Activated CD8-positive, alpha-beta memory T cell treated with anti-CD3 and anti-CD28 coated beads, Interleukin-2, amount 50 U/mL, for 1 hour (primary cell): ENCODE results near the gene NBR1.
"Not testable (repeated sequence)": the region's sequence is repeated elsewhere in the genome, so short reads cannot be mapped to it uniquely, and the experiment has no call there.

Experiments used
- DNase-seq: peaks from one replicate; pipeline ENCODE4 v3.0.0-alpha.2; 2020; ENCODE audit errors: extremely low read depth

The NBR1 gene

DNA sequence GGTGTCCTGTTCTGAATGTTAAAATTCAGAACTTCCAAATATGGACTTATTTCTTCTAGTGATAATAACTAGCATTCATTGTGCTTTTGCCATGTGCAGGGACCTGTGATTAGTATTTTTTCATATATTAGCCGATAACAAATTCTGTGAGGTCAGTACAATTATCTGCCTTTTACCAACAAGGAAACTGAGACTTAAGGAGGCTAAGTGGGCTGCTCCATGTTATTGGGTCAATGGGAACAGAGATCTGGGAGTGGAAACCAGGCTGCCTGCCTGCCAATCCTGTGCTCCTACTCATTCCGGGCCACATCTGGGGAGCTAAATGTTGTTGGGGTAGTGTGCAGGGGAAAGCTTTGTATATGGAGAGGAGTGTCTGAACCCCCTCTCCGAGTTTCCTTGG lies 44.3 kb downstream of the NBR1 start:
- no peak for DNase-seq

- no peak for DNase-seq
Observed at GRCh38 chr17:43216369-43216761, 45.4 kb downstream of the NBR1 start.

GRCh38 chr17:43216762-43217613 lies 46.0 kb downstream of the NBR1 start:
- no peak for DNase-seq

DNA sequence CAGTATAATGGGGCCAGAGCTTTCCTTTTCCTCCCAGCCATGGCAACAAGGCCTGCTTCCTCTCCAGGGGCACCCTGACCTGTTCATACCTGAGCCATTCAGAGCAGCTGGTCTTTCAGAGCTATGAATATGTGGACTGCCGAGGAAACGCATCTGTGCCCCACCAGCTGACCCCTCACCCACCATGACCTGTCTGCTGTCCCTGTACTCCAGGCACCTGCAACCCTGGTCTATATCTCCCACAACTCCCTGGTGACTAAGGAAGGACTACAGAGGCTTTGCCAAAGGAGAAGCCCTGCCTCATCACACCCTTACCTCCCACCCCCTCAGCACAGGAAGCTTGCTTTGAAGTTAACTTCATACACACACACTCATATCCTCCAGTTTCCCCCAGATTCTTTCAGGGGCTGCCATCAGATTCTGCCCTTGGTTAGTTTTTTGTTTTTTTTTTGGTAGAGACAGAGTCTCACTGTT lies 46.6 kb downstream of the NBR1 start:
- DNase-seq, result no peak

- no peak for DNase-seq
Observed at GRCh38 chr17:43219001-43219400, 48.0 kb downstream of the NBR1 start.

- DNase-seq, result no peak
Observed at GRCh38 chr17:43219746-43220380, 48.8 kb downstream of the NBR1 start.

- DNase-seq, result no peak
Observed at GRCh38 chr17:43220511-43221125, 49.6 kb downstream of the NBR1 start.

GRCh38 chr17:43224146-43224705 lies 53.2 kb downstream of the NBR1 start:
- no peak for DNase-seq

DNA sequence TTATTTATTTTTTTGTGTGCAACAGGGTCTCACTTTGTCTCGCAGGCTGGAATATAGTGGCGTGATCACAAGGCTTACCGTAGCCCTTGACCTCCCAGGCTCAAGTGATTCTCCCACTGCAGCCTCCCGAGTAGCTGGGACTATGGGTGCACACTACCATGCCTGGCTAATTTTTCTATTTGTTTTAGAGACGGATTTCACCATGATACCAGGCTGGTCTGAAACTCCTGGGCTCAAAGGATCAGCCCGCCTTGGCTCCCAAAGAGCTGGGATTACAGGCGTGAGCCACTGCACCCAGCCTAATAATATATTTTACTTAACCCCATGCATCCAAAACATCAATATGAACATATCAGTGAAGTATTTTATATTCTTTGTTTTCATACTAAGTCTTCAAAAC lies 55.4 kb downstream of the NBR1 start:
- DNase-seq, result no peak

GRCh38 chr17:43228020-43228782 lies 57.2 kb downstream of the NBR1 start, which contains the start of gene CCDC200:
Gene CCDC200 (minus strand): TSS chr17:43228623. CDS start chr17:43228554, 69 bp downstream.
- not testable (repeated sequence) for DNase-seq

DNA sequence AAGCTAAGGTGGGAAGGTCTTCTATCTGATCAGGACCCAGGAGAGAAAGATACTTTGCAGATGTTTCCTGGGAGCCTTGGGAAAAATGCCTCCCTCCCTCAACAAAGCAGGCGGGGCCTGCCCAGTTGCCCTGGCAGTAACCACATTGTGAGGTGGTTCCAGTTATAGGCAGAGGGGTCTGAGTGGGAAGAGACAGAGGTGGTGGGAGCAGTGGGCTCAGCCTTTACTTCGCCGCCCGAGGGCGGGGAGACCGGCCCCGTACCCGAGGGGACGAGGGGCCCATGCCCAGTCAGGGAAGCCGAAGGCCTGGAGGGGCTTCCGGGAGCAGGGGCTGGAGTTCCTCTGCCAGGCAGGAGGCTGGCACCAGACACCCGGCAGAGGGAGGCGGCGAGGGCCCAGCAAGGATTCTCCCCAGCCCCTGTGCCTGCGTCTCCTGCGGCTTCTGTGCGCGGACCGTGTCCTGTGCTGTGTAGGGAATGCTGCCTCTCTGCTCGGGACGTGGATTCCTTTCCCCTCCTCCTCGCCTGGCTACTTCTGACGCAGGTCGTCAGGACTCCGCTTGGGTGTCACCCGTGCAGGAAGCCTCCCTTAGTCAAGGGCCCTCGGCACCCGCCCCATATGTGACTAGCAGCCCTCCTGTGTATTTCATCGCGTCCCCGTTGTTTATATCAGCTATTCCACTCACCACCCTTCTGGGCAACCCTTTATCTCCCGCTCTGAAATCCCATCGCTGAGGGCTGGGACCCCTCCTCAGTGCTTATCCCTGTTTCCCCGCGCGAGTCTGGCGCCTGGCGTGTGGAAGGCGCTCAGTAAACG lies 60.4 kb downstream of the NBR1 start:
- DNase-seq, result not testable (repeated sequence)

- DNase-seq, result not testable (repeated sequence)
Observed at GRCh38 chr17:43232021-43232699, 61.1 kb downstream of the NBR1 start.

DNA sequence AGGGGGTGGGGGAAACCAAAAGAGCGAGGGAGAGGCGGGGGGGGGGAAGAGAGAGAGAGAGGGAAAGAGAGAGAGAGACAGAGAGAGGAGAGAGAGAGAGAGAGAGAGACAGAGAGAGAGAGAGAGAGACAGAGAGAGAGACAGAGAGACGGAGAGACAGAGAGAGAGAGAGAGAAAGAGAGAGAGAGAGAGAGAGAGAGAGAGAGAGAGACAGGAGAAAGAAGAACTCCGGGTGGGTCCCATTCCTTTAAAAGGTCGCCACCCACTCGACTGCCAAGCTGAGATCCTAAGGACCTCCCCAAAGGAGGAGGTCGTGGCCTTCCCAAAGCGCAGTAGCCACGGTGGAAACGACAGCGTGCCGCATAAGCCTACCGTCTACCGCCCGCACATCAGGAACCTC lies 62.2 kb downstream of the NBR1 start:
- not testable (repeated sequence) for DNase-seq

- DNase-seq, result not testable (repeated sequence)
Observed at GRCh38 chr17:43233877-43234276, 62.9 kb downstream of the NBR1 start, which contains the start of gene RNU2-1. Gene RNU2-1 (minus strand): TSS chr17:43233977.

GRCh38 chr17:43239597-43239996 lies 68.6 kb downstream of the NBR1 start:
- not testable (repeated sequence) for DNase-seq

DNA sequence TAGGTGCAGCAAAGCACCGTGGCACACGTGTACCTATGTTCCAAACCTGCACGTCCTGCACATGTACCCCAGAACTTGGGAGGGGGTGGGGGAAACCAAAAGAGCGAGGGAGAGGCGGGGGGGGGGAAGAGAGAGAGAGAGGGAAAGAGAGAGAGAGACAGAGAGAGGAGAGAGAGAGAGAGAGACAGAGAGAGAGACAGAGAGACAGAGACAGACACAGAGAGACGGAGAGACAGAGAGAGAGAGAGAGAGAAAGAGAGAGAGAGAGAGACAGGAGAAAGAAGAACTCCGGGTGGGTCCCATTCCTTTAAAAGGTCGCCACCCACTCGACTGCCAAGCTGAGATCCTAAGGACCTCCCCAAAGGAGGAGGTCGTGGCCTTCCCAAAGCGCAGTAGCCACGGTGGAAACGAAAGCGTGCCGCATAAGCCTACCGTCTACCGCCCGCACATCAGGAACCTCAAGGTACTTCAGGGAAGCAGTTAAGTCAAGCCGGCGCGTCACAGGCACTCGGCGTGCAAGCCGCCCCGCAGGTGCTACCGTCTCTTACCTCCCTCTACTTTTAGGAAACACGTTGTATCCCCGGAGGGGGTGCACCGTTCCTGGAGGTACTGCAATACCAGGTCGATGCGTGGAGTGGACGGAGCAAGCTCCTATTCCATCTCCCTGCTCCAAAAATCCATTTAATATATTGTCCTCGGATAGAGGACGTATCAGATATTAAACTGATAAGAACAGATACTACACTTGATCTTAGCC lies 69.8 kb downstream of the NBR1 start:
- not testable (repeated sequence) for DNase-seq

DNA sequence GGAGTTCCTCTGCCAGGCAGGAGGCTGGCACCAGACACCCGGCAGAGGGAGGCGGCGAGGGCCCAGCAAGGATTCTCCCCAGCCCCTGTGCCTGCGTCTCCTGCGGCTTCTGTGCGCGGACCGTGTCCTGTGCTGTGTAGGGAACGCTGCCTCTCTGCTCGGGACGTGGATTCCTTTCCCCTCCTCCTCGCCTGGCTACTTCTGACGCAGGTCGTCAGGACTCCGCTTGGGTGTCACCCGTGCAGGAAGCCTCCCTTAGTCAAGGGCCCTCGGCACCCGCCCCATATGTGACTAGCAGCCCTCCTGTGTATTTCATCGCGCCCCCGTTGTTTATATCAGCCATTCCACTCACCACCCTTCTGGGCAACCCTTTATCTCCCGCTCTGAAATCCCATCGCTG lies 75.4 kb downstream of the NBR1 start:
- DNase-seq, result not testable (repeated sequence)
